ENCODE results near the gene PIN1.

DNA sequence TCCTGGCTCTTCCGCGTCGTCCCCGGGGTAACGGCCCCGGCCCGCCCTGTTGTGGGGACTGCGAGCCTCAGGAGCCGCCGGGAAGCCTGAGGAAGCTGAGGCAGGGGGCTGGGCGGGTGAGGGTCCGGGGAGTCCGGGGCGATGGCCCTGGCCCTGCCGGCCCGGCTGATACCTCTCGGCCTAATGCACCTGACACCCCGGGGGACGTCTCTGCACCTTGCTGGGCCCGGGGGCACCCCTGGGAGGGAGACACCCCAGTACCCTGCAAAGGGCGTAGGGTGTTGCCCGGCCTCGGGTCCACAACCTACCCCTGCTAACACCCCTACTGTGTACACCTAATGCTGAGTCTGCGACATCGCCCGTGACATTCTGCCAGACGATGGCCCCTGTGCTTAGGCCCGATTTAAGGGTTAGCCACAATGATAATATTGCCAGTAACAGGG lies 410 bp downstream of the PIN1 start:
- TF ChIP-seq, protein P1, sequence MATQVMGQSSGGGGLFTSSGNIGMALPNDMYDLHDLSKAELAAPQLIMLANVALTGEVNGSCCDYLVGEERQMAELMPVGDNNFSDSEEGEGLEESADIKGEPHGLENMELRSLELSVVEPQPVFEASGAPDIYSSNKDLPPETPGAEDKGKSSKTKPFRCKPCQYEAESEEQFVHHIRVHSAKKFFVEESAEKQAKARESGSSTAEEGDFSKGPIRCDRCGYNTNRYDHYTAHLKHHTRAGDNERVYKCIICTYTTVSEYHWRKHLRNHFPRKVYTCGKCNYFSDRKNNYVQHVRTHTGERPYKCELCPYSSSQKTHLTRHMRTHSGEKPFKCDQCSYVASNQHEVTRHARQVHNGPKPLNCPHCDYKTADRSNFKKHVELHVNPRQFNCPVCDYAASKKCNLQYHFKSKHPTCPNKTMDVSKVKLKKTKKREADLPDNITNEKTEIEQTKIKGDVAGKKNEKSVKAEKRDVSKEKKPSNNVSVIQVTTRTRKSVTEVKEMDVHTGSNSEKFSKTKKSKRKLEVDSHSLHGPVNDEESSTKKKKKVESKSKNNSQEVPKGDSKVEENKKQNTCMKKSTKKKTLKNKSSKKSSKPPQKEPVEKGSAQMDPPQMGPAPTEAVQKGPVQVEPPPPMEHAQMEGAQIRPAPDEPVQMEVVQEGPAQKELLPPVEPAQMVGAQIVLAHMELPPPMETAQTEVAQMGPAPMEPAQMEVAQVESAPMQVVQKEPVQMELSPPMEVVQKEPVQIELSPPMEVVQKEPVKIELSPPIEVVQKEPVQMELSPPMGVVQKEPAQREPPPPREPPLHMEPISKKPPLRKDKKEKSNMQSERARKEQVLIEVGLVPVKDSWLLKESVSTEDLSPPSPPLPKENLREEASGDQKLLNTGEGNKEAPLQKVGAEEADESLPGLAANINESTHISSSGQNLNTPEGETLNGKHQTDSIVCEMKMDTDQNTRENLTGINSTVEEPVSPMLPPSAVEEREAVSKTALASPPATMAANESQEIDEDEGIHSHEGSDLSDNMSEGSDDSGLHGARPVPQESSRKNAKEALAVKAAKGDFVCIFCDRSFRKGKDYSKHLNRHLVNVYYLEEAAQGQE (IDR thresholded peaks at IDR 0.05; ENCODE audit: borderline replicate concordance) = no peak
- TF ChIP-seq TAF1 (IDR thresholded peaks at IDR 0.05; ENCODE audit: low read depth) (no peak), POLR2AphosphoS5 (IDR thresholded peaks at IDR 0.05) (no peak)
- TF ChIP-seq, protein P2, sequence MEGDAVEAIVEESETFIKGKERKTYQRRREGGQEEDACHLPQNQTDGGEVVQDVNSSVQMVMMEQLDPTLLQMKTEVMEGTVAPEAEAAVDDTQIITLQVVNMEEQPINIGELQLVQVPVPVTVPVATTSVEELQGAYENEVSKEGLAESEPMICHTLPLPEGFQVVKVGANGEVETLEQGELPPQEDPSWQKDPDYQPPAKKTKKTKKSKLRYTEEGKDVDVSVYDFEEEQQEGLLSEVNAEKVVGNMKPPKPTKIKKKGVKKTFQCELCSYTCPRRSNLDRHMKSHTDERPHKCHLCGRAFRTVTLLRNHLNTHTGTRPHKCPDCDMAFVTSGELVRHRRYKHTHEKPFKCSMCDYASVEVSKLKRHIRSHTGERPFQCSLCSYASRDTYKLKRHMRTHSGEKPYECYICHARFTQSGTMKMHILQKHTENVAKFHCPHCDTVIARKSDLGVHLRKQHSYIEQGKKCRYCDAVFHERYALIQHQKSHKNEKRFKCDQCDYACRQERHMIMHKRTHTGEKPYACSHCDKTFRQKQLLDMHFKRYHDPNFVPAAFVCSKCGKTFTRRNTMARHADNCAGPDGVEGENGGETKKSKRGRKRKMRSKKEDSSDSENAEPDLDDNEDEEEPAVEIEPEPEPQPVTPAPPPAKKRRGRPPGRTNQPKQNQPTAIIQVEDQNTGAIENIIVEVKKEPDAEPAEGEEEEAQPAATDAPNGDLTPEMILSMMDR (IDR thresholded peaks at IDR 0.05; ENCODE audit: poor library complexity, severe bottlenecking) = no peak
